AG04449 (cell line): ENCODE measurements around the gene NCMAP.
A peak's percentile ranks its signal among the peaks of the same experiment; 100 is the strongest.
"Not testable (repeated sequence)": the region's sequence is repeated elsewhere in the genome, so short reads cannot be mapped to it uniquely, and the experiment has no call there.

ENCODE experiments used
- CTCF ChIA-PET: fragments of 350-600 bp; formaldehyde crosslinking; extraction: SDS; loops from one replicate; lab custom pipeline; 2021; ENCODE audit warnings: antibody characterized with exemption; lab: Yijun Ruan, JAX
- POLR2A ChIA-PET: fragments of 400-600, 350-600 bp; formaldehyde crosslinking; extraction: SDS; loops from one replicate; lab custom pipeline; 2020; ENCODE audit warnings: antibody characterized with exemption, inconsistent platforms; lab: Yijun Ruan, JAX
- DNase-seq: peaks from one replicate; pipeline ENCODE4 v3.0.0-alpha.2; 2010; ENCODE audit warnings: low read depth, low spot score
- H3K4me3 ChIP-seq: 2 replicates; pipeline ENCODE4 v1.5.1; 2011; ENCODE audit warnings: low read depth, mild to moderate bottlenecking, control low read depth, low read length
- TF ChIP-seq, protein P1 (sequence below): IDR thresholded peaks from one replicate; pipeline ENCODE4 v1.5.1; 2011; ENCODE audit warnings: mild to moderate bottlenecking, moderate library complexity, low read length, control low read depth, inconsistent platforms; ENCODE audit not compliant: insufficient read depth; ENCODE audit errors: missing control alignments

Gene NCMAP

DNA sequence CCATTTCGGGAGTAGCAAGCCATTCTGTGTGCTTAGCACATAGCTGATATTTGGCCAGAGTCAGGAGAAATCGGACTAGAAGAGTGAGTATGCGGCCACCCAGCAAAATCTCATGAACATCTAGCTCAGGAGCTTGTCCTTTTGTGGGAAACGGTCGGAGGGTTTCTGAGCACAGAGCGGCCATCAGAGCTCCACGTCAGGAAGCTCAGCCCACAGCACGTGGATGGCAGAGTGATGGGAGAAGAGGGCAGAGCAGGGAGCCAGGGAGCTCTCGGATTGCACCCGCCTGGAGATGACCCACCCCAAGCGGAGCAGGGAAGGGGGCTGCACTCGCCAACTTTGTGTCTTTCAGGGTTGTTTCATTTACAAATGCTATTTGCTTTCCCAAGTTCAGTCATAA, 39.4 kb upstream of the NCMAP start:
- TF ChIP-seq, protein P1, sequence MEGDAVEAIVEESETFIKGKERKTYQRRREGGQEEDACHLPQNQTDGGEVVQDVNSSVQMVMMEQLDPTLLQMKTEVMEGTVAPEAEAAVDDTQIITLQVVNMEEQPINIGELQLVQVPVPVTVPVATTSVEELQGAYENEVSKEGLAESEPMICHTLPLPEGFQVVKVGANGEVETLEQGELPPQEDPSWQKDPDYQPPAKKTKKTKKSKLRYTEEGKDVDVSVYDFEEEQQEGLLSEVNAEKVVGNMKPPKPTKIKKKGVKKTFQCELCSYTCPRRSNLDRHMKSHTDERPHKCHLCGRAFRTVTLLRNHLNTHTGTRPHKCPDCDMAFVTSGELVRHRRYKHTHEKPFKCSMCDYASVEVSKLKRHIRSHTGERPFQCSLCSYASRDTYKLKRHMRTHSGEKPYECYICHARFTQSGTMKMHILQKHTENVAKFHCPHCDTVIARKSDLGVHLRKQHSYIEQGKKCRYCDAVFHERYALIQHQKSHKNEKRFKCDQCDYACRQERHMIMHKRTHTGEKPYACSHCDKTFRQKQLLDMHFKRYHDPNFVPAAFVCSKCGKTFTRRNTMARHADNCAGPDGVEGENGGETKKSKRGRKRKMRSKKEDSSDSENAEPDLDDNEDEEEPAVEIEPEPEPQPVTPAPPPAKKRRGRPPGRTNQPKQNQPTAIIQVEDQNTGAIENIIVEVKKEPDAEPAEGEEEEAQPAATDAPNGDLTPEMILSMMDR, result no peak
- DNase-seq, result no peak
- ChIA-PET CTCF (interaction anchor here (0.8 to 3.1 kb wide), 5 partner anchors 8 to 125 kb away, joined by 3 to 17 read pairs (median 5); partner anchors contain the start of gene NIPAL3), POLR2A (no interaction called here)
- no peak overlapping the region for H3K4me3 ChIP-seq

DNA sequence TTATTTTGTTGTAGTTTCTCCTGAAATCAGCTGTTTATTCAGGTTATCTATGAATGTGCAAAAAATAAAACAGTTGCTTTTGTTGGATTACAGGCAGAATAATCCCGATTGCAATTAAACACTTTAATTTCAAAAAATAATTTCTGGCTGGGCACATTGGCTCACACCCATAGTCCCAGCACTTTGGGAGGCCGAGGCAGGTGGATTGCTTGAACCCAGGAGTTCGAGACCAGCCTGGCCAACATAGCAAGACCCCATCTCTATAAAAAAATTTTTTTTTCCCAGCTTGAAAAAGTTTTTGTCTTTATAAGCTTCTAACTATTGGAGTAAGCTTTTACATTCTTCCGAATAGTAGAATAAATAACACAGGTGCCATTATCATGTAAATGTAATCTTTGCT, 38.0 kb upstream of the NCMAP start:
- TF ChIP-seq, protein P1, result no peak
- no peak overlapping the region for H3K4me3 ChIP-seq
- DNase-seq, result no peak
- ChIA-PET POLR2A (no interaction called here), CTCF (interaction anchor here (0.9 to 3.1 kb wide), 3 partner anchors 9 to 319 kb away, joined by 3 to 17 read pairs (median 3); no protein-coding TSS in a partner anchor)

DNA sequence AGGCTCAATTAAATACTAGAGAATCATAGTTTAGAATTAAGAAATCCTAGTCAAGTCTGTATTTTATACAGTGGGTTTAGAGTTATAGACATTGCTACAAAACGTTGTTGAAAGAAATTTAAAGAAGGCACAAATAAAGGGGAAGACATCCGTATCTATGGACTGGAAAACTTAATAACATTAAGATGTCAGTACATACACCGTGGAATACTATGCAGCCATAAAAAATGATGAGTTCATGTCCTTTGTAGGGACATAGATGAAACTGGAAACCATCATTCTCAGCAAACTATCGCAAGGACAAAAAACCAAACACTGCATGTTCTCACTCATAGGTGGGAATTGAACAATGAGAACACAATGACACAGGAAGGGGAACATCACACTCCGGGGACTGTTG, 35.6 kb upstream of the NCMAP start:
- POLR2A ChIA-PET, CTCF ChIA-PET, DNase-seq, H3K4me3 ChIP-seq: not testable (repeated sequence)

DNA sequence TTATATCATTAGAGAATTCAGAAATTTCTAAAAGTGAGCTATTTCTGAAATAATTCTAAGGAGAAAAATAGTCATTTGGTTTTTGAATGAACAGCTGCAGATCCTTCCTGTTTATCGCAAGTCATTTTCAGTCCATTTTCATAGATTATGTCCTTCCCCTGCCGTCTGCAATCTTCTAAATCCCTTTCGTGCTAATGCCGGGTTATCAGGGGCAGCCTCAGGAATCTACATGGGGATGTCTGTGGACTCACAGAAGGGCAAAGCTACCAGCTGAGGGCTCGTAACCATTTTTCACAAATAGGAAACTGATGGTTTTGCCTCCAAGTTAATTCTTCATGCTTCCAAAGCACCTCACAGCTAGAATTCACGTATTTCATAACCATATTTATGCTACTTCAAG, 30.3 kb upstream of the NCMAP start:
- ChIA-PET POLR2A (no interaction called here), CTCF (interaction anchor here (0.7 to 7.2 kb wide), 12 partner anchors 9 to 326 kb away, joined by 3 to 70 read pairs (median 5); no protein-coding TSS in a partner anchor)
- no peak for DNase-seq
- TF ChIP-seq, protein P1, result no peak
- H3K4me3 ChIP-seq, result no peak overlapping the region

DNA sequence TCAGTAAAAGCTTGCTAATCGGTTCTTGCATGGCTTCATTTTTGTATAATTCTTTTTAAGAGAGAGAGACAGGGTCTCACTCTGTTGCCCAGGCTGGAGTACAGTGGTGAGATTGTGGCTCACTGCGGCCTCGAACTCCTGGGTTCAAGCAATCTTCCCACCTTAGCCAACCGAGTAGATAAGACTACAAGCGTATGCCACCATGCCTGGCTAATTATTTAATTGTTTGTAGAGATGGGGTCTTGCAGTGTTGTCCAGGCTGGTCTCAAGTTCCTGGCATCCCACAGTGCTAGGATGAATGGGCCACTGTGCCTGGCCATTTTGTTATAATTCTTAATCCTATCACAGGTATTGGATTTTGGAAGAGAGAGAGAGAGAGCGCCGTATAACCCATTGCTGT, 29.8 kb upstream of the NCMAP start:
- ChIA-PET CTCF (interaction anchor here (0.7 to 7.2 kb wide), 20 partner anchors 9 to 326 kb away, joined by 3 to 70 read pairs (median 6); partner anchors contain the start of gene RCAN3), POLR2A (no interaction called here)
- no peak overlapping the region for H3K4me3 ChIP-seq
- TF ChIP-seq, protein P1, result no peak
- DNase-seq, result no peak

DNA sequence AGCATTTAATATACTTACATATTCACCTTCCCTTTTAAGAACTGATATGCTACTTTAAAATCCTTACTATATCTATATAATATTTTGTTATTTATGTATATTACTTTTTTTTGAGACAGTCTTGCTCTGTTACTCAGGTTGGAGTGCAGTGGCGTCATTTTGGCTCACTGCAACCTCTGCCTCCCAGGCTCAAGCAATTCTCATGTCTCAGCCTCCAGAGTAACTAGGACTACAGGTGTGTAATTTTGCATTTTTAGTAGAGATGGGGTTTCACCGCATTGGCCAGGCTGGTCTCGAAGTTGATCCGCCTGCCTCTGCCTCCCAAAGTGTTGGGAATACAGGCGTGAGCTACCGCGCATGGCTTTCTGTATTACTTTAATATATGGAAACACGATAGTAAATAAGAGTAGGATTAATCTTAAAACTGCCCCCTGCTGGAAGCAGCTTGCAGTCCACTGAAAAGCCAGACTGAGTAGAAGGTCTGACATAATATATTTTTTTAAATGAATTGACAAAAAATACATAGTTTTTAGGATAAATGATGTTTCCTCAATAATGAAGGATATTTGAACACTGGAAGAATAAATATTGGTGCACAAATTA, 28.8 kb upstream of the NCMAP start:
- TF ChIP-seq, protein P1, result peak; percentile 13
- no peak overlapping the region for H3K4me3 ChIP-seq
- no peak for DNase-seq
- ChIA-PET CTCF (interaction anchor here (0.8 to 7.2 kb wide), 22 partner anchors 9 to 327 kb away, joined by 3 to 70 read pairs (median 4); partner anchors contain the start of gene RCAN3), POLR2A (no interaction called here)
